Measurements from ENCODE around the gene AGFG2.

- TF ChIP-seq POLR2A (IDR thresholded peaks at IDR 0.05) = no peak
- no peak for TF ChIP-seq POLR2AphosphoS5 (IDR thresholded peaks at IDR 0.05)
Measured at GRCh38 chr7:100491192-100491578, 47.8 kb upstream of the AGFG2 start.

All from breast epithelium (tissue), 3 donors.